SK-N-SH (cell line): ENCODE results near the gene SRBD1. TPM values are rescaled to one million over a fixed set of nuclear protein-coding genes. Genes with fewer than 3 reads are reported as not detected.
A peak's percentile ranks its signal among the peaks of the same experiment; 100 is the strongest.

Source experiments
- CTCF ChIA-PET: fragments of 300-600, 350-600 bp; formaldehyde crosslinking; extraction: SDS; loops from one replicate; lab custom pipeline; 2021; lab: Yijun Ruan, JAX
- POLR2A ChIA-PET: fragments of 350-600 bp; sonication (Branson Sonifier 250); formaldehyde crosslinking; extraction: SDS; loops from one replicate; lab custom pipeline; 2020; ENCODE audit warnings: antibody characterized with exemption, inconsistent platforms; lab: Yijun Ruan, JAX
- DNase-seq: peaks from one replicate; pipeline ENCODE4 v3.0.0; 2012
- H2AFZ ChIP-seq: fragments of 200-600 bp; sonication (generic); 2 replicates; pipeline ENCODE4 v1.8.1; 2016; ENCODE audit warnings: antibody characterized with exemption, mild to moderate bottlenecking, low read depth
- H3F3A ChIP-seq: fragments of 200-600 bp; sonication (generic); replicated peaks from 2 replicates; pipeline ENCODE3; 2016; ENCODE audit warnings: antibody characterized with exemption, mild to moderate bottlenecking; ENCODE audit not compliant: insufficient read depth
- H3K27ac ChIP-seq, 2 experiments: fragments of 200-500 bp in 1 of 2; fragments of 200-600 bp in 1 of 2; sonication (Bioruptor generic) in 1 of 2; sonication (generic), shearing (Covaris generic) in 1 of 2; 2 replicates each; pipeline versions ENCODE4 v1.5.1 to v1.6.1; 2014 to 2016; ENCODE audit warnings: low read depth in 2 of 2, inconsistent platforms in 1 of 2, low read length in 1 of 2, mild to moderate bottlenecking in 1 of 2, mixed read lengths in 1 of 2
- H3K27me3 ChIP-seq: fragments of 200-600 bp; sonication (generic), shearing (Covaris generic); 2 replicates; pipeline ENCODE4 v1.6.1; 2016; ENCODE audit warnings: mixed run types; ENCODE audit not compliant: insufficient read depth
- H3K36me3 ChIP-seq, 2 experiments: fragments of 200-500 bp in 1 of 2; fragments of 200-600 bp in 1 of 2; sonication (Bioruptor generic) in 1 of 2; sonication (generic) in 1 of 2; replicated peaks in 1 of 2; 2 replicates each; pipeline versions ENCODE3 to v1.5.1; 2014 to 2016; ENCODE audit warnings: low read length in 1 of 2, mild to moderate bottlenecking in 1 of 2; ENCODE audit not compliant: insufficient read depth in 2 of 2, control insufficient read depth in 1 of 2
- H3K4me1 ChIP-seq, 2 experiments: fragments of 200-500 bp in 1 of 2; fragments of 200-600 bp in 1 of 2; sonication (Bioruptor generic) in 1 of 2; sonication (generic), shearing (Covaris generic) in 1 of 2; 2 replicates each; pipeline versions ENCODE4 v1.5.1 to v1.6.1; 2014 to 2016; ENCODE audit warnings: low read depth in 1 of 2, low read length in 1 of 2, mixed run types in 1 of 2; ENCODE audit not compliant: insufficient read depth in 2 of 2, control insufficient read depth in 1 of 2
- H3K4me2 ChIP-seq: fragments of 200-600 bp; sonication (generic), shearing (Covaris generic); 2 replicates; pipeline ENCODE4 v1.6.1; 2017; ENCODE audit warnings: mixed run types
- H3K4me3 ChIP-seq, 2 experiments: fragments of 200-500 bp in 1 of 2; fragments of 200-600 bp in 1 of 2; sonication (Bioruptor generic) in 1 of 2; sonication (generic), shearing (Covaris generic) in 1 of 2; 2 replicates each; pipeline versions ENCODE4 v1.5.1 to v1.8.1; 2014 to 2016; ENCODE audit warnings: low read depth in 2 of 2, inconsistent platforms in 1 of 2, low read length in 1 of 2, mild to moderate bottlenecking in 1 of 2, mixed read lengths in 1 of 2, moderate library complexity in 1 of 2
- H3K79me2 ChIP-seq: fragments of 200-600 bp; sonication (generic); 2 replicates; pipeline ENCODE4 v1.8.1; 2017; ENCODE audit warnings: mild to moderate bottlenecking; ENCODE audit not compliant: insufficient read depth
- H3K9ac ChIP-seq: fragments of 200-600 bp; sonication (generic); 2 replicates; pipeline ENCODE4 v1.6.1; 2017; ENCODE audit warnings: mixed run types
- H3K9me2 ChIP-seq: fragments of 200-600 bp; sonication (generic); 2 replicates; pipeline ENCODE4 v1.6.1; 2017; ENCODE audit warnings: mixed run types
- H3K9me3 ChIP-seq: fragments of 200-600 bp; sonication (generic); 2 replicates; pipeline ENCODE4 v1.6.1; 2017; ENCODE audit warnings: mixed run types, mild to moderate bottlenecking, moderate library complexity
- H4K20me1 ChIP-seq: fragments of 200-600 bp; sonication (generic); 2 replicates; pipeline ENCODE4 v1.6.1; 2017; ENCODE audit warnings: mild to moderate bottlenecking, mixed run types; ENCODE audit not compliant: insufficient read depth
- GABPA ChIP-seq: IDR thresholded peaks from 2 replicates; pipeline ENCODE4 v1.4.0; 2012; ENCODE audit warnings: low read depth, mild to moderate bottlenecking
- MXI1 ChIP-seq: IDR thresholded peaks from 2 replicates; pipeline ENCODE4 v1.6.1; 2012; ENCODE audit warnings: mild to moderate bottlenecking, low read depth, low read length, improper control_type of control experiment
- NFIC ChIP-seq: IDR thresholded peaks from 2 replicates; pipeline ENCODE4 v1.4.0; 2012; ENCODE audit warnings: borderline replicate concordance
- RXRA ChIP-seq: IDR thresholded peaks from 2 replicates; pipeline ENCODE4 v1.4.0; 2012; ENCODE audit warnings: low read depth, mild to moderate bottlenecking, borderline replicate concordance
- TAF1 ChIP-seq: IDR thresholded peaks from 2 replicates; pipeline ENCODE4 v1.6.1; 2012; ENCODE audit warnings: low read depth, mild to moderate bottlenecking, low read length, moderate library complexity, borderline replicate concordance
- TCF12 ChIP-seq: IDR thresholded peaks from 2 replicates; pipeline ENCODE4 v1.4.0; 2012
- WGBS: methylation state at CpG from one replicate; pipeline ENCODE4 v1.1.6; 2017; ENCODE audit warnings: low lambda C conversion rate; 5-methylcytosine and 5-hydroxymethylcytosine counted together
- polyA plus RNA-seq, 3 experiments: library from polyadenylated mRNA; depleted of rRNA; stranded (reverse); fragments of >200 nt; gene quantifications; 2 replicates each; pipeline ENCODE4 v1.2.3, GENCODE V29; 2012
- TF ChIP-seq, protein P1 (sequence below): IDR thresholded peaks from 2 replicates; pipeline ENCODE4; 2012
- TF ChIP-seq, protein P2 (sequence below): fragments of 200-600 bp; sonication (generic); IDR thresholded peaks from 2 replicates; pipeline ENCODE4 v1.6.1; 2017; ENCODE audit warnings: antibody characterized with exemption, mild to moderate bottlenecking, moderate library complexity
- TF ChIP-seq, protein P3 (sequence below): IDR thresholded peaks from 2 replicates; pipeline ENCODE4 v1.6.1; 2012; ENCODE audit warnings: mild to moderate bottlenecking, low read depth, low read length, moderate library complexity
- TF ChIP-seq, protein P4 (sequence below): IDR thresholded peaks from 2 replicates; pipeline ENCODE4 v1.4.0; 2012; ENCODE audit warnings: low read depth, borderline replicate concordance

The SRBD1 gene
- polyA plus RNA-seq, 1 of the 3 experiments (the other 2 are of a cell fraction) = 3.2 TPM

DNA sequence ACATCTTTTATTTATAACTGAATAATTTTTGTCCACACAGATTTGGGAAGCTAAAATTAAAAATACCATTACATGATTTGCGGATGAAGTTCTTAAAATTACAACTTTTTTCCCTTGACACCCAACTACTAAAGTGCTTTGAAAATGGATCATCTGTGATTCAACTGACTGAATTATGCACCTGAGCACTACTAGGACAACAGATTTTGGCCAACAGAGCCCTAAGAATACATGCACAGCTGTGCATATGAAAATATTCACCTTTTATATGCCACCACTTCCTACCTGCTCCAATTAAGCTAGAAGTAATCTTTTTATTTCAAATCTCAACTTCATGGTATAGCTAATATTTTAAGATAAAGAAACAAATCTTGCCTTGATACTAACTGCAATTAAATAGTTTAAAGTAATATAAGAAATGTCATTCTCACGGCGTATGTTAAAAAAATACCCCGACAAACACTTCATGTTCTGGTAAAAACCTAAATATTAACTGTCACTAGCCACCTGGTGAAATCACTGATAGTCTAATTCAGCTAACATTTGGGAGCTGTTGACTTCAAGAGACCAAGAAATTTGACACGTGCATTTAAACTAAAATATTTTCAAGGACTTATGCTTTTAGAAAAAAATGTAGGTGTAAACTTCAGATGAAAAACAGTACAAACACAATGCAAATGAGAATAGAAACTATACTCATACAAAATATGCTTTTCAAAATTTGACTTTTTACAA, 153.7 kb downstream of the SRBD1 start:
- Histone ChIP-seq H4K20me1 (no peaks in the 10 kb centered on the region), H3K4me1 (peaks cover 0 to 15% of the 10 kb centered on the region in 2 experiments; a peak in 2 of 4 replicates), H2AFZ (no peak overlapping the region), H3K79me2 (no peaks in the 10 kb centered on the region), H3F3A (no peaks in the 10 kb centered on the region), H3K9ac (no peak overlapping the region), H3K4me2 (no peak overlapping the region), H3K27ac (no peak overlapping the region), H3K36me3 (peaks cover 2 to 12% of the 10 kb centered on the region in 2 experiments), H3K9me3 (no peaks in the 10 kb centered on the region), H3K9me2 (no peaks in the 10 kb centered on the region), H3K4me3 (no peak overlapping the region), H3K27me3 (no peaks in the 10 kb centered on the region)
- 97% methylated on average over 5 of the region's 5 CpGs for WGBS
- DNase-seq = no peak
- ChIA-PET POLR2A (no interaction called here), CTCF (interaction anchor here (1.9 kb wide), 1 partner anchor 11 kb away, joined by 5 read pairs; no protein-coding TSS in a partner anchor)
- TF ChIP-seq, protein P1, sequence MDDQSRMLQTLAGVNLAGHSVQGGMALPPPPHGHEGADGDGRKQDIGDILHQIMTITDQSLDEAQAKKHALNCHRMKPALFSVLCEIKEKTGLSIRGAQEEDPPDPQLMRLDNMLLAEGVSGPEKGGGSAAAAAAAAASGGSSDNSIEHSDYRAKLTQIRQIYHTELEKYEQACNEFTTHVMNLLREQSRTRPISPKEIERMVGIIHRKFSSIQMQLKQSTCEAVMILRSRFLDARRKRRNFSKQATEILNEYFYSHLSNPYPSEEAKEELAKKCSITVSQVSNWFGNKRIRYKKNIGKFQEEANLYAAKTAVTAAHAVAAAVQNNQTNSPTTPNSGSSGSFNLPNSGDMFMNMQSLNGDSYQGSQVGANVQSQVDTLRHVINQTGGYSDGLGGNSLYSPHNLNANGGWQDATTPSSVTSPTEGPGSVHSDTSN = no peak
- TF ChIP-seq MXI1 = no peak

DNA sequence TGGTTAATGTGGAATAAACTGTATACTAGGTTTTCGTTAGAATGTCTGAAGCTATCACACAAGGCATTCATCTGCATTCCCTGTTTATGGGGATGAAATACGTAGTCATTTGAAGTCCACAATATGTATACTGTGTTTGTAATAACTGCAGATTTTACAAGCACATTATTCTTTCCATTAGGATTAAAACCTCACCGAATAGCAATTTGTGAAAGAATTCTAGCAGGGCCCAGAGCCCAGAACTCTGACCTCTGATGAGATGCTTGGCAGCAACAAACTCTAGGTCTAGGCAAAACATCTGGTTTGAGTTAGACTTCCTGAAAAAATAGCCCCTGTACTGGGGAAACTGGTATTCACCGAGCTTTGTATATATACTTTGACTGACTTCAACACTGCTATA, 158.2 kb downstream of the SRBD1 start:
- Histone ChIP-seq H4K20me1 (no peaks in the 10 kb centered on the region), H3K9me3 (no peaks in the 10 kb centered on the region), H3F3A (no peaks in the 10 kb centered on the region), H3K4me2 (no peak overlapping the region), H3K9ac (no peak overlapping the region), H3K4me3 (no peak overlapping the region), H2AFZ (no peak overlapping the region), H3K9me2 (no peaks in the 10 kb centered on the region), H3K36me3 (peaks cover 0 to 12% of the 10 kb centered on the region in 2 experiments), H3K27ac (peak overlapping the region in 1 of 2 experiments; percentile 16; a peak in 1 of 4 replicates), H3K4me1 (peaks cover 0 to 7% of the 10 kb centered on the region in 2 experiments; a peak in 1 of 4 replicates), H3K79me2 (no peaks in the 10 kb centered on the region), H3K27me3 (no peaks in the 10 kb centered on the region)
- TF ChIP-seq NFIC = 0 out of 2 replicates have a peak, but pooled peaks have one; percentile 18
- TF ChIP-seq, protein P2, sequence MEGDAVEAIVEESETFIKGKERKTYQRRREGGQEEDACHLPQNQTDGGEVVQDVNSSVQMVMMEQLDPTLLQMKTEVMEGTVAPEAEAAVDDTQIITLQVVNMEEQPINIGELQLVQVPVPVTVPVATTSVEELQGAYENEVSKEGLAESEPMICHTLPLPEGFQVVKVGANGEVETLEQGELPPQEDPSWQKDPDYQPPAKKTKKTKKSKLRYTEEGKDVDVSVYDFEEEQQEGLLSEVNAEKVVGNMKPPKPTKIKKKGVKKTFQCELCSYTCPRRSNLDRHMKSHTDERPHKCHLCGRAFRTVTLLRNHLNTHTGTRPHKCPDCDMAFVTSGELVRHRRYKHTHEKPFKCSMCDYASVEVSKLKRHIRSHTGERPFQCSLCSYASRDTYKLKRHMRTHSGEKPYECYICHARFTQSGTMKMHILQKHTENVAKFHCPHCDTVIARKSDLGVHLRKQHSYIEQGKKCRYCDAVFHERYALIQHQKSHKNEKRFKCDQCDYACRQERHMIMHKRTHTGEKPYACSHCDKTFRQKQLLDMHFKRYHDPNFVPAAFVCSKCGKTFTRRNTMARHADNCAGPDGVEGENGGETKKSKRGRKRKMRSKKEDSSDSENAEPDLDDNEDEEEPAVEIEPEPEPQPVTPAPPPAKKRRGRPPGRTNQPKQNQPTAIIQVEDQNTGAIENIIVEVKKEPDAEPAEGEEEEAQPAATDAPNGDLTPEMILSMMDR = no peak
- TF ChIP-seq TCF12 = peak; percentile 64
- POLR2A ChIA-PET = no interaction called here
- WGBS = 86% methylated on average over 4 of the region's 4 CpGs
- CTCF ChIA-PET = interaction anchor here (1.0 to 1.4 kb wide), 4 partner anchors 13 to 471 kb away, joined by 3 to 4 read pairs (median 4); no protein-coding TSS in a partner anchor
- no peak for DNase-seq

DNA sequence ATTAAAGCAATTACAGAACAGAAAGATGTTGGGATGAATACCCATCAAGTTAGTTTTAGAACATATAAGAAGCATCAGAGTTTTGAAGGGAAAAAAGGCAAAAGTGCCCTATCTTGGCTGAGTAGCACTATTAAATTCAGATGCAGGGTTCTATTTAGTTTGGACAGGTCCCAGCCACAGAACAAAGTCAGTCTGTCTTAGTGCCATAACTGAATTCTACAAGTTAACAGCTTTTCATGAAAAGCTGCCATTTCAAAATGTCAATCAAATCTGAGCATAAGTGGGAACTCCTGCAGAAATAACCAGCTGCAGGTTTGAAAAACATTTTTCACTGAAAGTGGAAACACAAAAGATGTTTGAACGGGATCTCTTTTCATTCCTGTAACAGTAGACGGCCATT, 160.4 kb downstream of the SRBD1 start:
- no peak for DNase-seq
- H3K9ac ChIP-seq = no peak overlapping the region
- peaks cover 3 to 12% of the 10 kb centered on the region in 2 experiments for H3K36me3 ChIP-seq
- no peak overlapping the region for H3K27ac ChIP-seq
- peaks cover 0 to 5% of the 10 kb centered on the region in 2 experiments; a peak in 1 of 4 replicates for H3K4me1 ChIP-seq
- no peaks in the 10 kb centered on the region for H3K9me2 ChIP-seq
- POLR2A ChIA-PET = no interaction called here
- WGBS = 97% methylated on average over 2 of the region's 2 CpGs
- no peak overlapping the region for H2AFZ ChIP-seq
- CTCF ChIA-PET = interaction anchor here (1.4 kb wide), 1 partner anchor 442 kb away, joined by 3 read pairs; the partner anchor contains the start of gene SIX2
- no peak overlapping the region for H3K4me2 ChIP-seq
- no peaks in the 10 kb centered on the region for H3K9me3 ChIP-seq
- no peaks in the 10 kb centered on the region for H3K79me2 ChIP-seq
- H3F3A ChIP-seq = no peaks in the 10 kb centered on the region
- no peaks in the 10 kb centered on the region for H3K27me3 ChIP-seq
- H3K4me3 ChIP-seq = no peak overlapping the region
- no peaks in the 10 kb centered on the region for H4K20me1 ChIP-seq
- no peak for TF ChIP-seq RXRA
- TF ChIP-seq, protein P3, sequence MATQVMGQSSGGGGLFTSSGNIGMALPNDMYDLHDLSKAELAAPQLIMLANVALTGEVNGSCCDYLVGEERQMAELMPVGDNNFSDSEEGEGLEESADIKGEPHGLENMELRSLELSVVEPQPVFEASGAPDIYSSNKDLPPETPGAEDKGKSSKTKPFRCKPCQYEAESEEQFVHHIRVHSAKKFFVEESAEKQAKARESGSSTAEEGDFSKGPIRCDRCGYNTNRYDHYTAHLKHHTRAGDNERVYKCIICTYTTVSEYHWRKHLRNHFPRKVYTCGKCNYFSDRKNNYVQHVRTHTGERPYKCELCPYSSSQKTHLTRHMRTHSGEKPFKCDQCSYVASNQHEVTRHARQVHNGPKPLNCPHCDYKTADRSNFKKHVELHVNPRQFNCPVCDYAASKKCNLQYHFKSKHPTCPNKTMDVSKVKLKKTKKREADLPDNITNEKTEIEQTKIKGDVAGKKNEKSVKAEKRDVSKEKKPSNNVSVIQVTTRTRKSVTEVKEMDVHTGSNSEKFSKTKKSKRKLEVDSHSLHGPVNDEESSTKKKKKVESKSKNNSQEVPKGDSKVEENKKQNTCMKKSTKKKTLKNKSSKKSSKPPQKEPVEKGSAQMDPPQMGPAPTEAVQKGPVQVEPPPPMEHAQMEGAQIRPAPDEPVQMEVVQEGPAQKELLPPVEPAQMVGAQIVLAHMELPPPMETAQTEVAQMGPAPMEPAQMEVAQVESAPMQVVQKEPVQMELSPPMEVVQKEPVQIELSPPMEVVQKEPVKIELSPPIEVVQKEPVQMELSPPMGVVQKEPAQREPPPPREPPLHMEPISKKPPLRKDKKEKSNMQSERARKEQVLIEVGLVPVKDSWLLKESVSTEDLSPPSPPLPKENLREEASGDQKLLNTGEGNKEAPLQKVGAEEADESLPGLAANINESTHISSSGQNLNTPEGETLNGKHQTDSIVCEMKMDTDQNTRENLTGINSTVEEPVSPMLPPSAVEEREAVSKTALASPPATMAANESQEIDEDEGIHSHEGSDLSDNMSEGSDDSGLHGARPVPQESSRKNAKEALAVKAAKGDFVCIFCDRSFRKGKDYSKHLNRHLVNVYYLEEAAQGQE = no peak
- no peak for TF ChIP-seq GABPA
- TF ChIP-seq, protein P4, sequence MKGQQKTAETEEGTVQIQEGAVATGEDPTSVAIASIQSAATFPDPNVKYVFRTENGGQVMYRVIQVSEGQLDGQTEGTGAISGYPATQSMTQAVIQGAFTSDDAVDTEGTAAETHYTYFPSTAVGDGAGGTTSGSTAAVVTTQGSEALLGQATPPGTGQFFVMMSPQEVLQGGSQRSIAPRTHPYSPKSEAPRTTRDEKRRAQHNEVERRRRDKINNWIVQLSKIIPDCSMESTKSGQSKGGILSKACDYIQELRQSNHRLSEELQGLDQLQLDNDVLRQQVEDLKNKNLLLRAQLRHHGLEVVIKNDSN = no peak
- TF ChIP-seq, protein P1 = no peak
- TF ChIP-seq TAF1 = no peak
